Stimulated activated CD4-positive, alpha-beta T cell treated with anti-CD3 and anti-CD28 coated beads, Interleukin-12 subunit alpha, Interleukin-12 subunit beta, amount 100 ng/mL, for 24 hours (primary cell): ENCODE results near the gene TWIST2.

Experiments
- DNase-seq, 2 experiments: peaks; one replicate each; pipeline ENCODE4 v3.0.0-alpha.2; 2020; ENCODE audit warnings: low read depth in 2 of 2

TWIST2 gene

GRCh38 chr2:238904177-238904576, 56.3 kb downstream of the TWIST2 start:
- no peak for DNase-seq

- DNase-seq, result no peak
Observed at GRCh38 chr2:238904716-238905115, 56.8 kb downstream of the TWIST2 start.

GRCh38 chr2:238905224-238905623, 57.3 kb downstream of the TWIST2 start:
- no peak for DNase-seq

GRCh38 chr2:238905644-238906043, 57.8 kb downstream of the TWIST2 start:
- no peak for DNase-seq

GRCh38 chr2:238906254-238906935, 58.5 kb downstream of the TWIST2 start:
- DNase-seq, result no peak

- no peak for DNase-seq
Observed at GRCh38 chr2:238906936-238907716, 59.2 kb downstream of the TWIST2 start.

GRCh38 chr2:238907717-238908173, 59.9 kb downstream of the TWIST2 start:
- no peak for DNase-seq

GRCh38 chr2:238908960-238909951, 61.4 kb downstream of the TWIST2 start:
- DNase-seq, result no peak

- no peak for DNase-seq
Observed at GRCh38 chr2:238910751-238911351, 63.0 kb downstream of the TWIST2 start.

- DNase-seq, result no peak
Observed at GRCh38 chr2:238911376-238912227, 63.7 kb downstream of the TWIST2 start.

- no peak for DNase-seq
Observed at GRCh38 chr2:238912228-238912915, 64.5 kb downstream of the TWIST2 start.

GRCh38 chr2:238912916-238913875, 65.3 kb downstream of the TWIST2 start:
- DNase-seq, result no peak

- no peak for DNase-seq
Observed at GRCh38 chr2:238913931-238914647, 66.2 kb downstream of the TWIST2 start.

- DNase-seq, result no peak
Observed at GRCh38 chr2:238914648-238915015, 66.7 kb downstream of the TWIST2 start.

- no peak for DNase-seq
Observed at GRCh38 chr2:238915196-238915595, 67.3 kb downstream of the TWIST2 start.

GRCh38 chr2:238915596-238915995, 67.7 kb downstream of the TWIST2 start:
- no peak for DNase-seq

- no peak for DNase-seq
Observed at GRCh38 chr2:238916176-238916874, 68.4 kb downstream of the TWIST2 start.
